GM12878 (cell line): Measurements from ENCODE around the gene DISC1. TPM values are rescaled to one million over a fixed set of nuclear protein-coding genes. Genes with fewer than 3 reads are reported as not detected.

ENCODE experiments used
- ATAC-seq: fragments of 200-7000 bp; cut with Tn5 transposase; 3 replicates; pipeline ENCODE4 v1.9.1; 2020; ENCODE audit warnings: mild to moderate bottlenecking, moderate library complexity
- BruUV-seq: library from RNA; stranded (reverse); fragments of 400-500 nt; replicated peaks from 2 replicates; lab custom pipeline; 2021; lab: Mats Ljungman, UMichigan
- CTCF ChIA-PET: fragments of 300-600 bp; sonication (Branson Sonifier 250); formaldehyde crosslinking; extraction: SDS; loops from one replicate; lab custom pipeline; 2021; ENCODE audit warnings: inconsistent platforms; lab: Yijun Ruan, JAX
- POLR2A ChIA-PET: fragments of 350-600 bp; formaldehyde crosslinking; extraction: SDS; loops from one replicate; lab custom pipeline; 2021; ENCODE audit warnings: inconsistent platforms; lab: Charles Lee
- RAD21 ChIA-PET: fragments of 300-600 bp; sonication (Branson Sonifier 250); formaldehyde crosslinking; loops from one replicate; lab custom pipeline; 2023; ENCODE audit warnings: antibody characterized with exemption; ENCODE audit not compliant: unreplicated experiment; lab: Charles Lee
- SMC1A ChIA-PET: fragments of 300-600 bp; sonication (Branson Sonifier 250); formaldehyde crosslinking; loops from one replicate; lab custom pipeline; 2023; ENCODE audit not compliant: unreplicated experiment, uncharacterized antibody; lab: Charles Lee
- DNase-seq: peaks from one replicate; pipeline ENCODE4 v3.0.0-alpha.2; 2011; ENCODE audit warnings: low read depth, low spot score
- FAIRE-seq: peaks from 3 replicates; lab custom pipeline; 2011; peaks lifted over from hg19 to GRCh38; lab: Jason Lieb, UNC
- H2AFZ ChIP-seq: 2 replicates; pipeline ENCODE4 v1.6.0; 2011; ENCODE audit warnings: low read depth, low read length, control low read depth; ENCODE audit not compliant: control insufficient read depth
- H3K27ac ChIP-seq: 2 replicates; pipeline ENCODE4 v1.5.1; 2011; ENCODE audit warnings: control low read depth; ENCODE audit not compliant: control insufficient read depth, insufficient read depth
- H3K27me3 ChIP-seq, 2 experiments: replicated peaks in 1 of 2; 2 replicates each; pipeline versions ENCODE4 v1.6.0 to v1.6.1; 2011; ENCODE audit warnings: low read length in 1 of 2; ENCODE audit not compliant: control insufficient read depth in 2 of 2, insufficient read depth in 2 of 2
- H3K36me3 ChIP-seq, 2 experiments: 2 replicates each; pipeline ENCODE4 v1.5.1; 2011; ENCODE audit warnings: low read length in 1 of 2; ENCODE audit not compliant: control insufficient read depth in 2 of 2, insufficient read depth in 2 of 2
- H3K4me1 ChIP-seq: 2 replicates; pipeline ENCODE4 v1.6.1; 2011; ENCODE audit warnings: mild to moderate bottlenecking, low read length, moderate library complexity, mixed read lengths; ENCODE audit not compliant: control insufficient read depth, insufficient read depth
- H3K4me2 ChIP-seq: 2 replicates; pipeline ENCODE4 v1.6.0; 2011; ENCODE audit warnings: control low read depth; ENCODE audit not compliant: control insufficient read depth, insufficient read depth
- H3K4me3 ChIP-seq: fragments of 200-600 bp; sonication (generic); 2 replicates; pipeline ENCODE4 v1.5.1; 2016
- H3K79me2 ChIP-seq: 2 replicates; pipeline ENCODE4 v1.6.0; 2011; ENCODE audit warnings: low read length; ENCODE audit not compliant: control insufficient read depth, insufficient read depth
- H3K9ac ChIP-seq: 2 replicates; pipeline ENCODE4 v1.8.0; 2011; ENCODE audit warnings: low read length, control low read depth, mixed read lengths; ENCODE audit not compliant: control insufficient read depth, insufficient read depth
- H3K9me3 ChIP-seq: replicated peaks from 3 replicates; pipeline ENCODE4 v1.5.1; 2011; ENCODE audit warnings: mild to moderate bottlenecking, low read length; ENCODE audit not compliant: control insufficient read depth, insufficient read depth
- H4K20me1 ChIP-seq: 2 replicates; pipeline ENCODE4 v1.6.0; 2011; ENCODE audit not compliant: control insufficient read depth, insufficient read depth
- BACH1 ChIP-seq: fragments of 450-650 bp; IDR thresholded peaks from 2 replicates; pipeline ENCODE4 v1.6.1; 2017; ENCODE audit warnings: mild to moderate bottlenecking, borderline replicate concordance
- BMI1 ChIP-seq: fragments of 450-650 bp; IDR thresholded peaks from 2 replicates; pipeline ENCODE4 v1.6.1; 2016; ENCODE audit warnings: mild to moderate bottlenecking, moderate library complexity, borderline replicate concordance
- CBX3 ChIP-seq: fragments of 200-600 bp; sonication (generic); IDR thresholded peaks from 2 replicates; pipeline ENCODE4 v1.6.1; 2016; ENCODE audit warnings: low read depth, borderline replicate concordance
- EED ChIP-seq: sonication (generic); IDR thresholded peaks from 2 replicates; pipeline ENCODE4 v1.6.1; 2016; ENCODE audit warnings: antibody characterized with exemption, low read depth
- EZH2 ChIP-seq: IDR thresholded peaks from 2 replicates; pipeline ENCODE4 v1.6.1; 2012; ENCODE audit warnings: low read depth, mild to moderate bottlenecking, control low read depth, inconsistent platforms, low read length, borderline replicate concordance; ENCODE audit not compliant: control insufficient read depth
- IKZF2 ChIP-seq, 2 experiments: fragments of 450-650 bp; IDR thresholded peaks; 2 replicates each; pipeline ENCODE4 v1.6.1; 2017; ENCODE audit warnings: mild to moderate bottlenecking in 2 of 2, moderate library complexity in 2 of 2
- IRF3 ChIP-seq: fragments of 450-650 bp; IDR thresholded peaks from 2 replicates; pipeline ENCODE4 v1.6.1; 2014; ENCODE audit warnings: mild to moderate bottlenecking
- RELA ChIP-seq: fragments of 450-650 bp; IDR thresholded peaks from 2 replicates; pipeline ENCODE4 v1.8.0; 2014; ENCODE audit warnings: borderline replicate concordance; ENCODE audit not compliant: partially characterized antibody
- SUZ12 ChIP-seq: fragments of 200-600 bp; sonication (generic); IDR thresholded peaks from one replicate; pipeline ENCODE4 v1.6.1; 2018; ENCODE audit warnings: antibody characterized with exemption, mild to moderate bottlenecking; ENCODE audit not compliant: unreplicated experiment
- TAF1 ChIP-seq: IDR thresholded peaks from 2 replicates; pipeline ENCODE4 v1.6.1; 2011; ENCODE audit warnings: mild to moderate bottlenecking, low read depth, low read length, borderline replicate concordance
- TCF12 ChIP-seq: IDR thresholded peaks from 2 replicates; pipeline ENCODE4 v1.6.1; 2011; ENCODE audit warnings: low read depth, mild to moderate bottlenecking, low read length
- ZNF384 ChIP-seq: IDR thresholded peaks from 2 replicates; pipeline ENCODE4 v1.6.1; 2012; ENCODE audit warnings: low read depth, mild to moderate bottlenecking, low read length, improper control_type of control experiment, borderline replicate concordance
- ZNF622 ChIP-seq: fragments of 450-650 bp; IDR thresholded peaks from 2 replicates; pipeline ENCODE4 v1.6.1; 2017; ENCODE audit warnings: mild to moderate bottlenecking, inconsistent platforms
- WGBS: methylation state at CpG from one replicate; pipeline ENCODE4 v1.1.6; 2016; ENCODE audit warnings: low lambda C conversion rate; ENCODE audit not compliant: insufficient replicate concordance, insufficient coverage; ENCODE audit errors: missing lambda C conversion rate; 5-methylcytosine and 5-hydroxymethylcytosine counted together
- in situ Hi-C: fragments of 300-500 bp; cut with MboI; formaldehyde crosslinking; loops from 9 replicates; pipeline ENCODE4 v1.14.3; 2018; ENCODE audit warnings: mixed read lengths
- intact Hi-C: fragments of 100-400 bp; cut with micrococcal nuclease; formaldehyde crosslinking; loops from one replicate; pipeline ENCODE4 v1.14.2; 2022; ENCODE audit not compliant: unreplicated experiment
- polyA plus RNA-seq, 11 experiments: library from polyadenylated mRNA; depleted of rRNA in 4 of 11; unstranded in 6 of 11; stranded (reverse) in 5 of 11; fragments of >200 nt; fragmentation: Nextera tagmentation in 4 of 11; fragmentation: Illumina TruSeq in 1 of 11; extraction: Ambion mirVana in 4 of 11; extraction: Trizol in 1 of 11; gene quantifications; 1 replicate in 1 of 11; 2 replicates in 10 of 11; pipeline versions ENCODE4 v1.2.1 to v1.2.3, GENCODE V29; 2011 to 2016; ENCODE audit warnings: inconsistent platforms in 2 of 11, missing spikeins in 2 of 11, low read depth in 1 of 11
- total RNA-seq, 4 experiments: library from RNA; depleted of rRNA in 3 of 4; stranded (reverse); fragments of >200 nt in 3 of 4; fragmentation: Illumina TruSeq in 1 of 4; extraction: Trizol in 1 of 4; gene quantifications; 2 replicates each; pipeline versions ENCODE4 v1.2.1 to v1.2.3, GENCODE V29; 2013 to 2021

DISC1 gene
- total and polyA plus RNA-seq, 10 of the 15 experiments (the other 5 are each of a cell fraction or from before 2014, with no cell fraction given), result 0.05 to 0.72 (median 0.19) TPM; not detected in 1

- H2AFZ ChIP-seq, result no peak overlapping the region
- WGBS, result 38% methylated on average over 3 of the region's 3 CpGs
- in situ Hi-C loops, result no loop called here
- H3K79me2 ChIP-seq, result no peaks in the 10 kb centered on the region
- H3K4me2 ChIP-seq, result no peak overlapping the region
- no peak for DNase-seq
- BruUV-seq, result no TSS peak
- H3K36me3 ChIP-seq, result no peaks in the 10 kb centered on the region
- no peaks in the 10 kb centered on the region for H3K4me1 ChIP-seq
- no peak overlapping the region for H3K4me3 ChIP-seq
- SMC1A ChIA-PET, result no interaction called here
- H3K9me3 ChIP-seq, result no peaks in the 10 kb centered on the region
- intact Hi-C loops, result no loop called here
- RAD21 ChIA-PET, result no interaction called here
- H3K27me3 ChIP-seq, result no peaks in the 10 kb centered on the region
- no peak for ATAC-seq
- no peak overlapping the region for H3K27ac ChIP-seq
- no peak for FAIRE-seq
- no peaks in the 10 kb centered on the region for H4K20me1 ChIP-seq
- CTCF ChIA-PET, result no interaction called here
- POLR2A ChIA-PET, result no interaction called here
- no peak for TF ChIP-seq EZH2
- TF ChIP-seq BACH1, result no peak
- no peak for TF ChIP-seq BMI1
- no peak for TF ChIP-seq RELA
- no peak for TF ChIP-seq TAF1
- TF ChIP-seq TCF12, result no peak
- TF ChIP-seq ZNF622, result no peak
- TF ChIP-seq CBX3, result no peak
- TF ChIP-seq ZNF384, result no peak
- no peak for TF ChIP-seq EED
- TF ChIP-seq IRF3, result no peak
- no peak for TF ChIP-seq IKZF2 (IDR thresholded peaks at IDR 0.05)
- no peak for TF ChIP-seq SUZ12
- TF ChIP-seq, all 136 proteins: peak for 0
- no peak overlapping the region for H3K9ac ChIP-seq
Measured at GRCh38 chr1:231954751-231955150, 328.2 kb downstream of the DISC1 start.
